AG09309 (cell line): ENCODE measurements around the gene KCNT1.
"Not testable (repeated sequence)": the region's sequence is repeated elsewhere in the genome, so short reads cannot be mapped to it uniquely, and the experiment has no call there.

Source experiments
- DNase-seq: peaks from one replicate; pipeline ENCODE4 v3.0.0-alpha.2; 2010; ENCODE audit warnings: low read depth
- H3K4me3 ChIP-seq: 2 replicates; pipeline ENCODE4 v1.5.1; 2011; ENCODE audit warnings: mild to moderate bottlenecking, low read depth, low read length, moderate library complexity; ENCODE audit not compliant: control insufficient read depth
- TF ChIP-seq, protein P1 (sequence below): IDR thresholded peaks from 2 replicates; pipeline ENCODE4 v1.5.1; 2011; ENCODE audit warnings: mild to moderate bottlenecking, low read depth, low read length, inconsistent platforms; ENCODE audit not compliant: insufficient read depth, control insufficient read depth; ENCODE audit errors: missing control alignments

The KCNT1 gene

DNA sequence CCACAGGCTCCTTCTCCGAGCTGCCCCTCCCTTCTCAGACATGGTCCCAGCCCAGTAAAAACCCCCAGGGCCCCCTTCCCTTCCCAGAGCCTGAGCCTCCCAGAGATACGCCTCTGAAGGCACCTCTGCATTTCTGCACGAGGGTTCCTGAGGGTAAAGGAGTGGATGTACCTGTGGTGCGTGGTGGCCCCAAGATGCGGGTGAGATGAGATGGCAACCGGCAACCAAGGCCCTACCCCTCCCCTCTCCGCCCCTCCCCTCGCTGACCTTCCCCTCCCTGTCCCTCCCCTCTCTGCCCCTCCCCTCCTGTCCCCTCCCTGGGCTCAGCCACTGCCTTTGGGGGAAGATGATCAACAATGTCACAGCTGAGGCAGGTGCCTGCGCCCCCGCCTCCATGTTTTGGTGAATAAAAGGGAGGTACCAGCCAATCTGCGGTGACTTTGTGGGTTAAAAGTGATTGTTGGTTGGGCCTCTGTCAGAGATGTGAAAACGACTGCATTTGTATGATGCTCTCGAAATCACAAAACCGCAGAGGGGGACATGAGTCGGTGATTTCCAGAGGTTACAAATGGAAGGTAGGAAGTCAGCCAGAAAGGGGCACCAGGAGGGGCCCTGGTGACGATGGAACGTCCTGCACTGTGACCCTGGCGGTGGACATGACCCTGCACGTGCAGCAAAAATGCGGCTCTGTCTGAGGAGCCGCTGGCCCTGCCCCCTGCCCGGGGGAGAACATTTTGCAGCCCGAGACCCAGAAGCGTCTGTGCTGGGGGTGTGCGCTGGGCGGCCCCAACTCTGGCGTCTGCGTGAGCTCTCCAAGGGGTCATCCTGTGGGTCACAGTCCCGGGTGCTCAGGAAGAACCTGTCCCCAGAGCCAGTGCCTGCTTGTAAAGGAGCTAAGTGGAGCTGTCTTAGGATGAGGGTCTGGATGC is 35.2 kb upstream of the KCNT1 start:
- DNase-seq, result no peak
- no peak overlapping the region for H3K4me3 ChIP-seq
- TF ChIP-seq, protein P1, sequence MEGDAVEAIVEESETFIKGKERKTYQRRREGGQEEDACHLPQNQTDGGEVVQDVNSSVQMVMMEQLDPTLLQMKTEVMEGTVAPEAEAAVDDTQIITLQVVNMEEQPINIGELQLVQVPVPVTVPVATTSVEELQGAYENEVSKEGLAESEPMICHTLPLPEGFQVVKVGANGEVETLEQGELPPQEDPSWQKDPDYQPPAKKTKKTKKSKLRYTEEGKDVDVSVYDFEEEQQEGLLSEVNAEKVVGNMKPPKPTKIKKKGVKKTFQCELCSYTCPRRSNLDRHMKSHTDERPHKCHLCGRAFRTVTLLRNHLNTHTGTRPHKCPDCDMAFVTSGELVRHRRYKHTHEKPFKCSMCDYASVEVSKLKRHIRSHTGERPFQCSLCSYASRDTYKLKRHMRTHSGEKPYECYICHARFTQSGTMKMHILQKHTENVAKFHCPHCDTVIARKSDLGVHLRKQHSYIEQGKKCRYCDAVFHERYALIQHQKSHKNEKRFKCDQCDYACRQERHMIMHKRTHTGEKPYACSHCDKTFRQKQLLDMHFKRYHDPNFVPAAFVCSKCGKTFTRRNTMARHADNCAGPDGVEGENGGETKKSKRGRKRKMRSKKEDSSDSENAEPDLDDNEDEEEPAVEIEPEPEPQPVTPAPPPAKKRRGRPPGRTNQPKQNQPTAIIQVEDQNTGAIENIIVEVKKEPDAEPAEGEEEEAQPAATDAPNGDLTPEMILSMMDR, result no peak

DNA sequence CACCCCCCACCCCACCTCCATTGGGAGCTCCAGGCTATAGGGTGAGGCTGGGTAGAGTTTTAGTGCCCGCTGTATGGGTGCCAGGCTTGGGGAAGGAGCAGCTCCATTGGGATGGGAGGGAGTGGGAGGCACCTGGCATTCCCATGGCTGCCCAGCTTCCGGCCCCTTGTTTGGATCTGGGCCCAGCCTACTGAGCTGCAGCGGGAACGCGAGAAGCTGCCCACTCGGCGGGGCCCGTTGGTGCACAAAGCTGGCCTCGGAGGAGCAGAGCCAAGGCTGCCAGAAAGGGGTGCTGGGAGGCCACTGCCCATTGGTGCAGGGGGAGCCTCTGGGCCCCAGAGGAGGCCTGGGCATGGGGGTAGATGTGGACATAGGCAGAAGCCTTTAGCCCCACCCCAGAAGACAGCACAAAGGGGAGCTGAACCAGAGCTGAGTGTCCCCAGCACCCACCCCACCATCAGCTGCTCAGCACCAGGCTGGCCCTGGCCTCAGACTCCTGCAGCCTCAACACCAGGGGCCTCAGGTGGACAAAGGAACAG is 34.5 kb upstream of the KCNT1 start:
- H3K4me3 ChIP-seq, result no peak overlapping the region
- no peak for DNase-seq
- TF ChIP-seq, protein P1, result no peak

DNA sequence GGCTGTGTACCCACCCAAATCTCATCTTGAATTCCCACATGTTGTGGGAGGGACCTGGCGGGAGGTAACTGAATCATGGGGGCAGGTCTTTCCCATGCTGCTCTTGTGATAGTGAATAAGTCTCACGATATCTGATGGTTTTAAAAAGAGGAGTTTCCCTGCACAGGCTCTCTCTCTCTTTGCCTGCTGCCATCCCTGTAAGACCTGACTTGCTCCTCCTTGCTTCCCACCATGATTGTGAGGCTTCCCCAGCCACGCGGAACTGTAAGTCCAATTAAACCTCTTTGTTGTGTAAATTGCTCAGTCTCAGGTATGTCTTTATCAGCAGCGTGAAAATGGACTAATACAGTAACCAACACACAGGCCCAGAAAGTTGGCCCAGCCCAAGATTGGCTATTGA is 33.0 kb upstream of the KCNT1 start:
- DNase-seq, result not testable (repeated sequence)

DNA sequence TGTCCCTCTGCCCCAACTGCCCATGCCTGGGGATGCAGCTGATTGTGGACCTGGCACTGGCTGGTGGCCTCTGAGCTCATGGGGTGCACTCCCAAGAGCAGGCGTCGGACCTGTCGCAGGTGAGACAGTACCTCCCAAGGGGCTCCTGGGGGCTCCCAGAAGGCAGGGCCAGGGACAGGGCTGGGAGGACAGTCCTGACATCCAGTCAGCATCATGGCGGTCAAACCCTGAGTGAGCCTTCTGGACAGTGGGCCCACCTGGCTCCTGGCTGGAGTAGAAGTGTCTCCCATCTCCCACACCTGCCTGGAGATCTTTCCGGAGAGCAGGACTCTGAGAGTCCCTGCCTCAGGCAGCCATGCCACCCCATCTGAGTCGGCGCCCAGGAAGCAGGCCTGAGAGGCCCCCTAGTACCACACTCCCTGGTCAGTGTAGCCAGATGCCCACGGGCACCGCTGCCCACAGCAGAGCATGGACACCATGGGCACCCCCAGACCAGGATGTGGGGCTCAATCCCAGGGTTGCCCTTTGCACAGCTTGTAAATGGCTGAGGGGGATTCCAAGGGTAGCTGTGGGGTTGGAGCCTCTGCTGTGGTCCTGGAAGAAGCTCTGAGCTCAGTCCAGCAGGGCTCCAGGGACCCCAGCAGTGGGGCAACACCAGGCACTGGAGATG is 32.2 kb upstream of the KCNT1 start:
- DNase-seq, result no peak
- TF ChIP-seq, protein P1, result no peak
- H3K4me3 ChIP-seq, result no peak overlapping the region

More for the DNA sequence above, 33.0 kb upstream of the KCNT1 start:
- H3K4me3 ChIP-seq, result not testable (repeated sequence)

DNA sequence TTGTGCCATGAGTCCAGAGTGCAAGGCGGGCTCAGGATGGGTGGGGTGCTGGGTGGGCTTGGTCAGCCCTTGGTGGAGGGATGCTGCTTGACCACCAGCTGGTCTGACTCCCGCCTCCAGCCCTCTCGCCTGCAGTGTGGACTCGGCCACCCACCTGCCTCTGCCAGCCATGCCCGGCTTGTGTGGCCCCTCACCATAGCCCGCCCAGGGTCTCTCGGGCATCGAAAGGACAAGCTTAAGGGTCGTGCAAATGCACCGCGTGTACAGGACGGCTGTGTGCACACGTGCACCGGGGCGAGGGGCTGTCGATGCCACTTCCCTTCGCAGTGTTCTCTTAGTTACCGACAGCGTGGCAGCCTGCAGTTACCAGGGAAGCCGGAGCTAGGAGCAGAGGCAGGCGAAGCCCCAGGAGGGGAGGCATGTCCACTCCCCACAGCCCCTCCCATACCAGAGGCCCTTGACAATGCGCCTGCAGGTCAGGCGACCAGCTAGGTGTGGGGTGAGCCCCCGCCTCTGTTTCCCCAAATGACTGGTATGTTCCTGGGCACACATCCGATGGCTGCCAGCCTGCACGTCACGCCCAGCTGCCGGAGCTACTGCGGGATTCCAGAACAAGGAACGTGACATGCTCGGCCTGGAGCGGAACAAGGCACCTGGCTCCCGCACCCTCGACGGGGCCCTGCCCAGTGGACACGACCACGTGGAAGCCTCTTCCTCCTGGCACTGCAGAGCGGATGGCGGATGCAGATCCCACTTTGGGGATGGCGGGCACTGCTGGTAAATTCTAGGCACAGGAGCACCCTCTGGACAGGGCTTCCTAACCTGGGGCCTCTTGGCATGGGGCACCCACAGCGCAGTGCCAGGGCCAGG is 31.0 kb upstream of the KCNT1 start:
- no peak for DNase-seq
- H3K4me3 ChIP-seq, result no peak overlapping the region
- TF ChIP-seq, protein P1, result no peak

DNA sequence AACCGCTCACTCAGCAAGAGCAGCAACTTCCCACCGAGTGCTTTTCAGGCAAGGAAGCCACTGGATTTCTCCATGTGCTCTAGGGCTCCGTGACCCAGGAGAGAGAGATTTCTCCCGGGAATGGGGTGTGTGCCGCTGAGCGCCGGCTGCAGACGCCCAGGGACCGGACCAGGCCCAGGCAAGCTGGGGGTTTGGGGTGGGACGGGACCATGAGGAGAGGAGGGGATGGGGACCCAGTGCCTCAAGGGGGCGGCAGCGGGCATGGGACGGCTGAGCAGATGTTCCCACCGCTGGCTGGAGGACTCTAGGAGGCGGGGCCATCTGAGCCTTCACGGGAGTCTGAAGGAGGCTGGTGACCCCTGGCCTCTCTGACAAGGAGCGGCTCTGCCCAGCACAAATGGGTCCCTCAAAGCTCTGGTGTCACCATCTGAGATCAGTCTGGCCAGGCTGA is 30.4 kb upstream of the KCNT1 start:
- TF ChIP-seq, protein P1, result no peak
- no peak for DNase-seq
- no peak overlapping the region for H3K4me3 ChIP-seq

DNA sequence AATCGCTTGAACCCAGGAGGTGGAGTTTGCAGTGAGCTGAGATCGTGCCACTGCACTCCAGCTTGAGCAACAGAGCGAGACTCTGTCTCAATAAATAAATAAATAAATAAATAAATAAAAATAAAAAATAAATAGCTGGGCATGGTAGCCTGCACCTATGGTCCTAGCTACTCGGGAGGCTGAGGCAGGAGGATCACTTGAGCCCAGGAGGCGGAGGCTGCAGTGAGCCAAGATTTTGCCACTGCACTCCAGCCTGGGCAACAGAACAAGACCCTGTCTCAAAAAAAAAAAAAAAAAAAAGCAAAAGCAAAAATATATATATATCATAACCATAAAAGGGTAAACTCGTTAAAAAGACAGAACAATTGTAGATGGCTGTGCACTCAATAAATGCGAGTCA is 29.2 kb upstream of the KCNT1 start:
- DNase-seq, result not testable (repeated sequence)

More for the DNA sequence above, 29.2 kb upstream of the KCNT1 start:
- H3K4me3 ChIP-seq, result not testable (repeated sequence)
